DMS53 (cell line): ENCODE data around the gene KRTAP5-3.
"Not testable (repeated sequence)": the region's sequence is repeated elsewhere in the genome, so short reads cannot be mapped to it uniquely, and the experiment has no call there.

Experiments used
- DNase-seq: peaks from one replicate; lab custom pipeline; 2025; lab: John Stamatoyannopoulos, UW

The KRTAP5-3 gene

DNA sequence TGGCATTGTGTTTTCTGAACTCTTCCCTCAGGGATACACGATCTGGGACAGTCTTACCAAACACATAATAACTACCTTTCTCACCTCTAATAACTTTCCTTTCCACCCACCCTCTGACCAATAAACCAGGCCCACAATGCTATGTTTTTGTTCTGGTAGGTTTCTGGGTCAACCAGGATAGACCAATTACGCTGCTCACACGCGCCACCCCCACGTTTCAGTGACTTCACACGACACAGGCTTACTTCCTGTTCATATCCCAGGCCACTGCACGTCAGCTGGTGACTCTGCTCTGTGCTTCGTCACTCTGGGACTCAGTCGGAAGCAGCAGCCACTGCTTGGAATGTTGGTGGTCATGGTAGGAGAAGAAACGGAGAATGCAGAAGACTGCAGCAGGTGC, 11.2 kb upstream of the KRTAP5-3 start:
- no peak for DNase-seq

DNA sequence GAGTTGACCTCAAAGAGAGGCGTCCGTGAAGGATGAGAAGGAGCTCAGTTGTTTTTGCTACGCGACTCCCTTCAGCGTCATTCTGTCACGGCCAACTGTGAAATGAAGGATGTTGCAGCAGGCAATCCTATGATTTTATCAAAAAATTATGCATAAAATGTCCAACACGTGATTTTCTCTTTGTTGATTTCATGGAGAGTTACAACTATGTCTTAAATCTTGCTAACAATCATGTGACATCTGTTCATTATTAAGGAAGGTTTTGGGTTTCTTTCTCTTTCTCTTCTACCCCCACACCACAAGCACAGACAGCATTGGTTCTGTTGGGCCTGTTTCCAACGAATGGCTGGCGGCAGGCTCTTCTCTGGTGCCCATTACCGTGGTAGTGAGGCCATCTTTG, 10.0 kb upstream of the KRTAP5-3 start:
- no peak for DNase-seq

DNA sequence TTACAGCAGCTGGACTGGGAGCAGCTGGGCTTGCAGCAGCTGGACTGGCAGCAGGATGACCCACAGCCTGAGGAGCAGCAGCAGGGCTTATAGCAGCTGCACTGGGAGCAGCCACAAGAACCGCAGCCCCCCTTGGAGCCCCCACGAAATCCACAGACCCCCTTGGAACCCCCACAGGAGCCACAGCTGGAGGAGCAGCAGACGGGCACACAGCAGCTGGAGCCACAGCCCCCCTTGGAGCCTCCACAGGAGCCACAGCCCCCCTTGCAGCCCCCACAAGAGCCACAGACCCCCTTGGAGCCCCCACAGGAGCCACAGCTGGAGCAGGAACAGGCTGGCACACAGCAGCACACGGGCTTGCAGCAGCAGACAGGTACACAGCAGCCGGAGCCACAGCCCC, 362 bp downstream of the KRTAP5-3 start:
- not testable (repeated sequence) for DNase-seq

DNA sequence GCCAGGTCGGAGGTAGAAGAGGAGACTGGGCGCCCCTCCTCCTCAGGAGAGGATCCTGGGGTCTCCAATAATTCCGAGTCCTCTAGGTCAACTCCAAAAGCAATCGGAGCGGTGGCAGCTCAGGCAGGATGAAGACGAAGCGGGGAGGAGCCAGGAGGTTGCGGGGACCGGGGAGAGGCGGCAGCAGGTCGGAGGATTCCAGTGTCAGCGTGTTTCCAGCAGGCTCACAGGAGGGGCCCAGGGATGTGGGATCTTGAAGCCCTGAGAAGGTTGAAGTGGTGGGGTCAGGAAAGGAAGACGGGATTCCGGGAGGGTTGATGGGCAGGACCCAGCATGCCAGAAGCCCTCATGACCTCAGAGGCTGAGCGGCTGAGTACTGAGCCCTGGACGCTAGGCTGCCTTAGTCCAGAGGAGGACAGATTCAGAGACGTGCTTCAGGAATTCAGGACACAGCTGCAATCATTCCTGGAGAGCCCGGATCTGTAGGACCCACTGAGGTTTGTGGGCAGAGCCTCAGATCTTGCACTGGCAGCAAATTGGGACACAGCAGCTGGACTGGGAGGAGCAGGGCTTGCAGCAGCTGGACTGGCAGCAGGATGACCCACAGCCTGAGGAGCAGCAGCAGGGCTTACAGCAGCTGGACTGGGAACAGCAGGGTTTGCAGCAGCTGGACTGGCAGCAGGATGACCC, 962 bp downstream of the KRTAP5-3 start:
- DNase-seq = not testable (repeated sequence)

DNA sequence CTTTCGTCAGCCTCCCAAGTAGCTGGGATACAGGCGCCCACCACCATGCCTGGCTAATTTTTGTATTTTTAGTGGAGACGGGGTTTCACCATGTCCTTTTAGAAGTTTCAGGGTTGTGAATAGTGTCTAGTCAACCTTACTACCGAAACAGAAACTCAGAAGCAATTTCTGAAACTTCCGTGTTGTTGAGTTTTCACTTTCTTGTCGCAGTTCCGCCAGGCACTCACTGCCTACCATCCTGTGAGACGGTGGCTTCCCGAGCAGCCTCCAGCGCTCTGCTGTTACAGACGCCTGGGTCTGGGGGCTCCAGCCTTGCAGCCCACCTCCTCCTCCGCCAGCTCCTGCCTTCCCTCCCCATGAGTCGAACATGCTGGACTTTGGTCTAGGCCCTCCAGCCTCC, 2.3 kb downstream of the KRTAP5-3 start:
- not testable (repeated sequence) for DNase-seq

DNA sequence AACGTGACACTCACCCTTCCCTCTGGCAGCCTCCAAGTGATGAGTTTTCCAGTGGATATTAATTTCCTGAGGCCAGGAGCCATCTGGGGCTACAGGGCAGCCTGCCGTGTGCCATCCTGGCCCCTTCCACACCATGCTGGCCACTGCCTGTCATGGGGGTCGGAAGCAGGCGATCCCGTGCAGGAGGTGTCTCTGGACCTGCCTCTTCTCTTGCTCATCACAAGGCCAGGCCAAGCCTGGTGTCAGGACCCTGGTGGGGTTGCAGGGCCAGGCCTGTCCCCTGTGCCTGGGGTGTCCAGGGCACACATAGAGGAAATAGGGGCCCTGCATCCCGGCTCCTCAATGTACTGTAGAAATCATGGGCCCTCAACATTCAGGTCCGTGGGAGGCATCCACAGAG, 3.6 kb downstream of the KRTAP5-3 start:
- DNase-seq = no peak

DNA sequence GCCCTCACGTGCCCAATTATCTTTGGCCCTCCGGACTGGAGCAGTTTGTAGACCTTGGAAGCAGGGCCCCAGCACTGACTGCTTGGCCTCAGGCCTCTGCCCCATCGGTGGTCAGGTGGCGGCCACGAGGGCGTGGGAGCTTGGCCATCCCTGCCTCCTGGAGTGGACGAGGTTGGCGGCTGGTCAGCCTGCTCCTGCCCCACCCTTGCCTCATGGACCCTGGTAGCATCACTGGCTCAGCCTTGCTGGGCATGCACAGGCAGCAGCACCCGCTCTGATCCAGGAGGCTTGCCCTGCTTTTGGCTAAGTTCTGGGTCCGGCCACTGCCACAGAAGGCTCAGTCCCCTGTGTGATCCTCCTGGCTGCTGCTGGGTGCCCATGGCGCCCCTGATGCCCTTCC, 4.1 kb downstream of the KRTAP5-3 start:
- DNase-seq = no peak

DNA sequence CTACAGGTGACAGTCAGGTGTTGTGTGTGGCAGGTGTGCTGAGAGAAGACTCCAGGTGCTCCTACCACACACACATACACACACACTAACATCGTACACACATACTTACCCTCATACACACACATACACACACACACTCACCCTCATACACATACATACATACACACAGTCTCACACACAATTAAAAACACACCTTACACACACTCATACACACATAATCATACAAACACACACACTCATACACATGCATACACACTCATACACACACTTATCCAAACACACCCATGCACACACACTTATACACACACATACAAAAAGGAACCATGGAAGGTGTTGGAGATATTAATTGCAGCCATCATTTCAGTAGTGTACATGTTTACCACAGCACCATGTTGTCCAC, 4.6 kb downstream of the KRTAP5-3 start:
- no peak for DNase-seq

DNA sequence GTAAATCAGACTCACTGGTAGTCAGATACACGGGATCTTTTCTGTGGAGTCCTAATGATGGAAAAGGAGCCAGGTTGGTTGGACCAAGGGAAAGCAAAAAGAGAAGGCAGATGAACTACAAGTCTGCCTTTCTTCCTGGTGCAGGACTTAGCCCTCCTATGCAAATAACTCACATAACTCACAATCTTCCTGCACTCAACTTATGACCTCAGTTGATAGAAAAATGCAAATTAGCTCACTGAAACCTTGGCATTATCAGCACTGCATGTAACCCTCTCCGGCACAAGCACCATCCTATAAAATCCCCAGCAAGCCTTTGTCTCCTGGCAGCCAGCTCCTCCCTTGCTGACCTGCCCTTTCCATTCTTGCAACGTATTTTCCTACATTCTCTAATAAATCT, 6.6 kb downstream of the KRTAP5-3 start:
- DNase-seq = not testable (repeated sequence)

DNA sequence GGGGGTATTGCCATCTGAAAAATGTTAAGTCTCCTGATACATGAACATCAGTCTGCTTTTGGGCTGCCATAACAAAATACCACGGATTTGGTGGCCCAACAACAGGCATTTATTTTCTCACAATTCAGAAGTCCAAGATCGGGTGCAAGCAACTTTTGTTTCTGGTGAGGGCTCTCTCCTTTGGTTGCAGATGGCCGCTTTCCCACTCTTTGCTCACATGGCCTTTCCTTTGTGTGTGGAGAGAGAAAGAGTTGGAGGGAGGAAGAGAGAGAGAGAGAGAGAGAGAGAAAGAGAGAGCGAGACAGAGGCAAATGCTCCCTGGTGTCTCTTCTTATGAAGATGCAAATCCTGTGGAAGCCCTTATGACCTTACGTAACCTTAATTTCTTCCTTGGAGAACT, 7.6 kb downstream of the KRTAP5-3 start:
- DNase-seq = no peak

DNA sequence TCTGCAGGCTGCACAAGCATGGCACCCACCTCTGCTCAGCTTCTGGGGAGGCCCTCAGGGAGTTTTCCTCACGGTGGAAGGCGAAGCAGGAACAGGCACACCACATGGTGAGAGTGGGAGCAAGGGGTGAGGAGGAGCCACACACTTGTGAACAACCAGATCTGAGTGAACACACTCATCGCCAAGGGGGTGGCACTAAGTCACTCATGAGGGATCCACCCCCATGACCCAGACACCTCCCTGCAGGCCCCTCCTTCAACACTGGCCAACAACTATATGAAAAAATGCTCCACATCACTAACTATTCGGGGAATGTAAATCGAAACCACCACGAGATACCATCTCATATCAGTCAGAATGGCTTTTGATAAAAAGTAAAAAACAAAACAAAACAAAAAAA, 9.4 kb downstream of the KRTAP5-3 start:
- no peak for DNase-seq

DNA sequence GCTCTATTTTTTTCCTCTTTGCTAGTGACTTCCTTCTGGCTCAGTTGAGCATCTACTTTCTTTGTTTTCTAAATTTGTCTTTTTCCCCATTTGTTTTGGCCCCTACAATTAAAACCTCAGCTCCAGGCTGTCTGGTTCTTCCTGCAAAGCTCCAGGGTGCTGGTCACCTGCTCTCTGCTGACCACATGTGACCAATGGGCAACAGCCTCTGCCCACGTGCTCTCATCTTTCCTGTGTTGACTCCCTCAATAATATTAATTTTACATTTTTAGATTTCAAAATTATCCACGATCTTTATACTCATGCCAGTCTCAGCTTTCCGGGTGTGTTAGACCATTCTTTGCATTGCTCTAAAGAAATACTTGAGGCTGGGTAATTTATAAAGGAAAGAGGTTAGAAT, 9.9 kb downstream of the KRTAP5-3 start:
- not testable (repeated sequence) for DNase-seq

DNA sequence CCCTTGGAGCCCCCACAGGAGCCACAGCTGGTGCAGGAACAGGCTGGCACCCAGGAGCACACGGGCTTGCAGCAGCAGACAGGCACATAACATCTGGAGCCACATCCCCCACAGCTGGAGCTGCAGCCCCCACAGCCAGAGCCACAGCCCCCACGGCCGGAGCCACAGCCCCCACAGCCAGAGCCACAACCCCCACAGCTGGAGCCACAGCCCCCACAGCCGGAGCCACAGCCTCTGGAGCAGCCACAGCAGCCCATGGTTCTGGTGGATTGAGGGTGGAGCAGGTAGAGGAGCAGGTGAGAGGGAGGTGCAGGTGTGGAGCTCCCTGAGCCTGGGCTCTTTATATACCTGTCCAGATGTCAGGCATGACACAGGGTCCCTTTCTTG, 10.3 kb downstream of the KRTAP5-3 start, which contains the start of gene KRTAP5-2:
KRTAP5-2 (minus strand) TSS at position 301 of the 387 bp plus-strand sequence; CDS start at position 257, 44 bp downstream.
- no peak for DNase-seq

DNA sequence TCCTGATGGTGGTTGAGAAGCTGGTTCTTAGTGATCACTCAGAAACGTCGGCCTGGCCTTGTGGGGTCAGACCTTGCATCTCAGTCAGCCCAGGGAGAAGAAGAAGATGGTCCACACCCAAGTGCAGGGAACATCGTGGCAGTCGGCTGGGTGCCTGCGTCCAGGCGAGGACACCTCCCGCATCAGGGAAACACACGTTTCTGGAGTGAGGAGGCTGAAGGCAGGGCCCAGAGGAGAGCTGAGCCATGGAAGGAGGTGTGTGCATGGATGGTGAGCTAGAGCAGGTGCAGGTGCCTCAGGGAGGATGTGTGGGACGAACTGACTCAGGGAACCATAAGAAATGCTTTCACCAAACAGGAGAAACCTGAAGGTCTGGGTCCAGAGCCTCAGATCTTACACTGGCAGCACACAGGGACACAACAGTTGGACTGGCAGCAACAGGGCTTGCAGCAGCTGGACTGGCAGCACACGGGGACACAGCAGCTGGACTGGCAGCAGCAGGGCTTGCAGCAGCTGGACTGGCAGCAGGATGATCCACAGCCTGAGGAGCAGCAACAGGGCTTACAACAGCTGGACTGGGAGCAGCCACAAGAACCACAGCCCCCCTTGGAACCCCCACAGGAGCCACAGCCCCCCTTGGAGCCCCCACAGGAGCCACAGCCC, 10.8 kb downstream of the KRTAP5-3 start:
- DNase-seq = no peak

DNA sequence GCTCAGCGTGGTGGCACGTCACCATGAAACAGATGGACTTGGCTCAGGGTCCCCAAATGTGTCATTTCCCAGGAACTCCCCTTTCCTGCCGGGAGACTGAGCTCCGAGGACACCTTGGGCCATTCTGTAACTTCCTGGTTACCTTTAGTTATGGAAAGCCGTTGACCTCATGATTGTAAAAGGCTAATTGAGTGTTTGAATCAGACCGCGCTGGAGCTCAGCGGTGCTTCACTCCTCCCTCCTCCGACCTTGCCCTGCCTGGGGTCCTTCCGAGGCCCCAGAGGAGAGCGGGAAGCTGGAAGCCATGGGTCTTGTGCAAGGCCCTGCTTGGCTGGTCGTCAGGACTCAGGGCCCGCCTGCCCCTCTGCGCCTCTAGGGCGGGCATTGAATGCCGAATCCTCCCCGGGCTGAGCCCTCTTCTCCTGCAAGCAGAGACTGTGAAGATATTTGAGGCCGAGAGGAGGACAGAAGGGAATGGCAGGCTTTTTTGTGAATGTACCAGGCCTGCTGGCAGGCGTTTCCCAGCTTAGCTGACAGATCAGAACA, 11.6 kb downstream of the KRTAP5-3 start:
- DNase-seq = not testable (repeated sequence)

DNA sequence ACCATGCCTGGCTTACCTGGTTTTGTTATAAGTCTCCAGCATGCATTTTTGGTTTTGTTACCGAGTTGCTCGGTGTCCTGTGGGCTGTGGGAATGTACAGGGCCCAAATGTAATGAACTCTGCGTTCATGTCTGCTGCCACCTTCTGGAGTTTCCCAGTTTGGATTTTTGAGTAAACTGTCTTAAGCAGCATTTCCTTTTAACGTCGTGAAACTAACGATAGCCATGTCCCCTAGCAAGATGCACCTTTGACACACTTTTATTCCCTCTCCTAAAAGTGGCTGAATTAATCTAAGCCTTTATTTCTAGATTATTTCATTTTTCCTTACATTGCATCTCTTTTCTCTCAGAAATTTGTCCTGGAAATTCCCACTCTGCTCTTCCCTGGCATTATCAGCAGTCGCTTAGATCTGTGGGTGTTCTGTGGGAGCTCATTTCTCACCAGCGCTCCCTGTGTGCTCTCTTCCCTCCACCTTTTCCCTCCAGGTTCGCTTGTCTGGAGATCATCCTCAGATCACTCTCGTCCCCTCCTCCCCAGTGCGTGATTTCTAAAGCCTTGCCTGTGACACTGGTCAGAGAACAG, 12.2 kb downstream of the KRTAP5-3 start:
- DNase-seq = peak; percentile 30

DNA sequence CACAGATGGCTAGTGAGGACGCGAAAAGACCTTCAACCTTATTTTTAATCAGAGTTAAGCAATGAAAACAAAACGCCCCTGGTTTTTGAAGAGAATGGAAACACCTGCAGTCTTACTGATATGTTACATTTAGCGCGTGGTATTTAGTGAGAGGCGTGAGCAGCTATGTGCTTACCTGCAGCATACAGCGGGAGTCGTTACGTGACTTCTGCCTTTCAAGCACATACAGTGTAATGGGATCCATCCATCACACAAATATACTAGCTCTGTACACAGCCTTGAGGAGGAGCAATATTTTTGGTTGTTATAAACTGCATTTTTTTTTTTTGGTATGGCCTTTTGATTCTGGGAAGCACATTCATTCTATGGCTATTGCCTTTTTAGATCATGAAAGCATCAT, 15.6 kb downstream of the KRTAP5-3 start:
- DNase-seq = no peak

DNA sequence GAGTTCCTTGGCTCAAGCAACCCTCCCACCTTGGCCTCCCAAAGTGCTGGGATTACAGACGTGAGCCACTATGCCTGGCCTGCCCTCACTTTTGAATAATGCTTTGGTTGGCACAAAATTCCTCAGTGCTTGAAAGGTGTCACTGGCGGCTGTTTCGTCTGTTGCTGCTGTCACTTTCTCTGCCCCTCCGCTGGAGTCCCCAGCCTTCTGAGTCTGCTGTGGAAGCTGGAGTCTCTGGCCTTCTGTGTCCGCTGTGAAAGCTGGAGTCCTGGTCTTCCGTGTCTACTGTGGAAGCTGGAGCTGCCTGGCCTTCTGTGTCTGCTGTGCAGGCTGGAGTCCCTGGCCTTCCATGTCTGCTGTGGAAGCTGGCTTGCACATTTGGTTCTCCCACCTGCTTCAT, 18.3 kb downstream of the KRTAP5-3 start:
- no peak for DNase-seq

DNA sequence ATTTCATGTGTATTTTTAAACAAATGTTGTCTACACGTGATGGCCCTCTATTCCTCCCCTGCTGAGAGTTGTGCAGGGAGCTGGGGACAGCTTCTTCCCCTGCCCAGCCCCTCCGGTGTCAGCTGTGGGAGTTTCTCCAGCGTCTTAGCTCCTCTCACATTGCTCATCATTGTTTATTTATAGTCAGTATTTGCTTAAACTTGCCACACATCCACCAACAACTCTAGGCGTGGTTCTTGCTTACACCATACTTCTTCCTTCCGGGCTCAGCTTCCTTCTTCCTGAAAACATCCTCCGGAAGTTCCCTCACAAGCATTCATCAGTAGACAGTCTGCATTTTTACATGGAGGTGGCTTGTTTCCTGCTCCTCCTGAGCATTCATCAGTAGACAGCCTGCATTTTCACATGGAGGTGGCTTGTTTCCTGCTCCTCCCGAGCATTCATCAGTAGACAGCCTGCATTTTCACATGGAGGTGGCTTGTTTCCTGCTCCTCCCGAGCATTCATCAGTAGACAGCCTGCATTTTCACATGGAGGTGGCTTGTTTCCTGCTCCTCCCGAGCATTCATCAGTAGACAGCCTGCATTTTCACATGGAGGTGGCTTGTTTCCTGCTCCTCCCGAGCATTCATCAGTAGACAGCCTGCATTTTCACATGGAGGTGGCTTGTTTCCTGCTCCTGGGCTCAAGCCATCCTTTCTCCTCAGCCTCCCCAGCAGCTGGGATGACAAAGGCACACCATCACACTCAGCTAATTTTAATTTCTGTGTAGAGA, 18.9 kb downstream of the KRTAP5-3 start:
- DNase-seq = not testable (repeated sequence)

DNA sequence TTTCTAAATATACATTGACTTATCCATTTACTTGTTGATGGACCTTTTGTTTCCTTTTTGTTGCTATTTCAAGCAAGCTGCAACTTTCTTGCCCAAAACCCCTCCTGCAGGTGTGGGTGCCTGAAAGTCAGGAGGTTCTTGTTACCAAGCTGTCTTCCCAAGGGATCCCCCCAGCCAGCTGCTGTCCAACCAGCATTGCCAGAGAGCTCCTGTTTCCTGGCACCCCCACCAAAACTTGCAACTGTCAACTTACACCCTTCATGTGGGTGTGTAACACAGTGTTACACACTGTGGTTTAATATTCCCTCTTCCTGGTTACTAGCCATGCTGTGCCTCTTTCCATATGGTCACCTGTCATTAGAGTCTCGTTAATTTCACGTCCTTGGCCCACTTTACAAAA, 21.6 kb downstream of the KRTAP5-3 start:
- DNase-seq = no peak

DNA sequence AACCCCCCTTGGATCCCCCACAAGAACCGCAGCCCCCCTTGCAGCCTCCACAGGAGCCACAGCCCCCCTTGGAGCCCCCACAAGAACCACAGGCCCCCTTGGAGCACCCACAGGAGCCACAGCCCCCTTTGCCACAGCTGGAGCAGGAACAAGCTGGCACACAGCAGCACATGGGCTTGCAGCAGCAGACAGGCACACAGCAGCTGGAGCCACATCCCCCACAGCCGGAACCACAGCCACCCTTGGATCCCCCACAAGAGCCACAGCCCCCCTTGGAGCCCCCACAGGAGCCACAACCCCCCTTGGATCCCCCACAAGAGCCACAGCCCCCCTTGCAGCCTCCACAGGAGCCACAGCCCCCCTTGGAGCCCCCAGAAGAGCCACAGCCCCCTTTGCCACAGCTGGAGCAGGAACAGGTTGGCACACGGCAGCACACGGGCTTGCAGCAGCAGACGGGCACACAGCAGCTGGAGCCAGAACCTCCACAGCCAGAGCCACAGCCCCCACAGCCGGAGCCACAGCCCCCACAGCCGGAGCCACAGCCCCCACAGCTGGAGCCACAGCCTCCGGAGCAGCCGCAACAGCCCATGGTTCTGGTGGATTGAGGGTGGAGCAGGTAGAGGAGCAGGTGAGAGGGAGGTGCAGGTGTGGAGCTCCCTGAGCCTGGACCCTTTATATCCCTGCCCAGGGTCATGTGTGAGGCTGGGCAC, 23.4 kb downstream of the KRTAP5-3 start, which contains the start of gene KRTAP5-1:
KRTAP5-1 (minus strand) TSS at position 623 of the 710 bp plus-strand sequence; CDS start at position 589, 34 bp downstream.
- not testable (repeated sequence) for DNase-seq
